ENCODE results near the gene MARK3.
A peak's percentile ranks its signal among the peaks of the same experiment; 100 is the strongest.

MARK3 gene

GRCh38 chr14:103519043-103519836, 134.0 kb downstream of the MARK3 start:
- TF ChIP-seq CTCF (IDR thresholded peaks at IDR 0.05; ENCODE audit: borderline replicate concordance, insufficient read depth, low read depth, low read length), result no peak
- H3K4me3 ChIP-seq (ENCODE audit: low read depth, low read length), result no peak overlapping the region

- no peak for TF ChIP-seq CTCF (IDR thresholded peaks at IDR 0.05; ENCODE audit: borderline replicate concordance, insufficient read depth, low read depth, low read length)
- no peak overlapping the region for H3K4me3 ChIP-seq (ENCODE audit: low read depth, low read length)
These were observed 134.6 kb downstream of the MARK3 start for GRCh38 chr14:103519837-103520212.

- TF ChIP-seq CTCF (IDR thresholded peaks at IDR 0.05; ENCODE audit: borderline replicate concordance, insufficient read depth, low read depth, low read length), result no peak
These were observed 135.0 kb downstream of the MARK3 start for GRCh38 chr14:103520269-103520656.

GRCh38 chr14:103520657-103521437, 135.6 kb downstream of the MARK3 start:
- H3K4me3 ChIP-seq (ENCODE audit: low read depth, low read length), result peak overlapping the region; percentile 44
- peak; percentile 48 for TF ChIP-seq CTCF (IDR thresholded peaks at IDR 0.05; ENCODE audit: borderline replicate concordance, insufficient read depth, low read depth, low read length)

More at GRCh38 chr14:103520269-103520656, 135.0 kb downstream of the MARK3 start:
- peak overlapping the region; percentile 44 for H3K4me3 ChIP-seq (ENCODE audit: low read depth, low read length)

- H3K4me3 ChIP-seq (ENCODE audit: low read depth, low read length), result peak overlapping the region; percentile 44
- no peak for TF ChIP-seq CTCF (IDR thresholded peaks at IDR 0.05; ENCODE audit: borderline replicate concordance, insufficient read depth, low read depth, low read length)
These were observed 136.3 kb downstream of the MARK3 start for GRCh38 chr14:103521438-103521950.

- peak overlapping the region; percentile 41 for H3K4me3 ChIP-seq (ENCODE audit: low read depth, low read length)
- no peak for TF ChIP-seq CTCF (IDR thresholded peaks at IDR 0.05; ENCODE audit: borderline replicate concordance, insufficient read depth, low read depth, low read length)
These were observed 136.8 kb downstream of the MARK3 start for GRCh38 chr14:103521951-103522563.
